GM19043 (cell line): Measurements from ENCODE around the gene NUBPL.
"Not testable (repeated sequence)": the region's sequence is repeated elsewhere in the genome, so short reads cannot be mapped to it uniquely, and the experiment has no call there.

Experiments
- ATAC-seq: cut with Tn5 transposase; IDR thresholded peaks from one replicate; pipeline ENCODE4 v1.9.1; 2021; ENCODE audit warnings: low read depth; ENCODE audit not compliant: unreplicated experiment

NUBPL gene

GRCh38 chr14:31660728-31661127, 99.5 kb downstream of the NUBPL start:
- no peak for ATAC-seq

DNA sequence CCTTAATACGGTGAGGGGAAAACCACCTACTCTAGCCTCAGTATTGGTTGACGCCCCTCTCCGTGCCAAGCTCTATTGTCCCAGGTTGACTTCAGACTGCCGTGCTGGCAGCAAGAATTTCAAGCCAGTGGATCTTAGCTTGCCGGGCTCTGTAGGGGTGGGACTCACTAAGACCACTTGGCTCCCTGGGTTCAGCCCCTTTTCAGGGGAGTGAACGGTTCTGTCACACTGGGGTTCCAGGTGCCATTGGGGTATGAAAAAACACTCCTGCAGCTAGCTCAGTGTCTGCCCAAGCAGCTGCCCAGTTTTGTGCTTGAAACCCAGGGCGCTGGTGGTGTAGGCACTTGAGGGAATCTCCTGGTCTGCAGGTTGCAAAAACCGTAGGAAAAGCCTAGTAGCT, 107.1 kb downstream of the NUBPL start:
- no peak for ATAC-seq

DNA sequence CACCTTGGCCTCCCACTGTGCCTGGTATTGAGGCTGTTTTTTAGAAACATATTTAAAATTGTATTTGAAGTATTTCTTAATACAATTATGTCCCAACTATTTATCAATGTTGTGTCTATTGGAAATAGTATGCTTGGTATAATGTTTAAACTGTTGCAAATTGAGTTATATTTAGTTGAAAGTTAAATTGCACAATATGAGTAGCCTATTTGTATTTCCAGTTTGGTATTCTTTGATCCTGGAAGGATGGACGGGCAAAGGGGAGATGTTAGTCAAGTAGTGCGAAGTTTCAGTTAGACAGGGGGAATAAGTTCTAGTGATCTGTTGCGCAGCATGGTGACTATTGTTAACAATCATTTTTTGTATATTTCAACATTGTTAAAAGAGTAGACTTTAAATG, 111.5 kb downstream of the NUBPL start:
- no peak for ATAC-seq

DNA sequence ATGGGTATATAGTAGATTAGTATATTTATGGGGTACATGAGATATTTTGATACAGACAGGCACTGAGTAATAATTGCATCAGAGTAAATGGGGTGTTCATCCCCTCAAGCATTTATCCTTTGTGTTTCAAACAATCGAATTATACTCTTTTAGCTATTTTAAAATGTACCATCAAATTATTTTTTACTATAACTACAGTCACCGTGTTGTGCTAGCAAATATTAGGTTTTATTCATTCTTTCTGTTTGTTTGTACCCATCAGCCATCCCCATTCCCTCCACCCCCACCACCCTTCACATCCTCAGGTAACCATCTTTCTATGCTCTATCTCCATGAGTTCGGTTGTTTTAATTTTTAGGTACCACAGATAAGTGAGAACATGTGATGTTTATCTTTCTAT, 115.8 kb downstream of the NUBPL start:
- no peak for ATAC-seq

DNA sequence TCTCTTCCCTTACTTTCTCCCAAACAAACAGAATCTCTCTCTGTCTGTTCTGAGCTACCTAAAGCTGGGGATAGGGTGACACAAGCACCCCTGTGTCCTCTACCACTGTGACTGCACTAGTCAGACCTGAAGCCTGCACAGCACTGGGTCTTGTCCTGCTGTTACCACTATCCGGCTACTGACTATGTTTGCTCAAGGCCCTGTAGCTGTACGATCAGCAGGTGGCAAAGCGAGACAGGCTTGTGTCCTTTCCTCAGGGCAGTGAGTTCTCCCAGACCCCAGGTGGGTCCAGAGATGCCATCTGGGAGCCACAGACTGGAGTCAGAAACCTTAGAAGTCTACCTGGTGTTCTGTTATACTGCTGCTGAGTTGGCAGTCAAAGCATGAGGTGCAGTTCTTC, 116.4 kb downstream of the NUBPL start:
- no peak for ATAC-seq

DNA sequence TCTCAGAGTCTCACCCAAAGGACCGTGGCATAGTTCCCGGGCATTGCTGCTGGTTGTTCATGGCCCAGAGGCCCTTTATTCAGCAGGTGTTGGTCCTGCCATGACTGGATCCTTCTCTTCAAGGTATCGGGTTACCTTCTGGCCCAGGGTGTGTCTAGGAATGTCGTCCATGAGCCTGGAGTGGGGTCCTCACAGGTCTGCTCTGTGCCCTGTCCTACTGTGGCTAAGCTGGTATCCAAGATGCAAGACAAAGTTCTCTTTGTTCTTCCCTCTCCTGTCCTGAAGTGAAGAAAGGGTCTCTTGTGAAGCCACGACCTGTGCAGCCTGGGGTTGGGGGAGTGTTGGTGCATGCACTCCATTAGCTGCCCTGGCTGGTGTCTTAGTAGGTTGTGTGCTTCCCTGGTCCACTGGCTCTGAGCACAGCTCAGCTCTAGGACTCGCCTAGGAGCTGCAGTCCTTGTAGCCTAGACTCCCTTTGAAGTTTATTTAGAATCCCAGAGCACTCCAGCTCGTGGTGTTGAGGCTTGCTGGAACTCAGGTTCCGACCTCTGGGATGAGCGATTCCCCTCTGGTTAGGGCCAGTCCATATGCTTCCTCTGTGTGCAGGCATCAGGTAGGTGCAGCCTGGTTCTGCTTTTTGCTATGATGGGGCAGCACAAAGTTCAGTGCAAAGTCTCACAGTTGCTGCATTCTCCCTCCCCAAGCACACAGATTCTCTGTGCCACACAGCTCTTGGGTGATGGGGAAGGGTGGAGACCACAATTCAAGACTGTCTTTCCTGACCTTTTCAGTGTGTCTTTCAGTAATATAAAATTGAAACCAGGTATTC, 117.4 kb downstream of the NUBPL start:
- ATAC-seq = no peak

DNA sequence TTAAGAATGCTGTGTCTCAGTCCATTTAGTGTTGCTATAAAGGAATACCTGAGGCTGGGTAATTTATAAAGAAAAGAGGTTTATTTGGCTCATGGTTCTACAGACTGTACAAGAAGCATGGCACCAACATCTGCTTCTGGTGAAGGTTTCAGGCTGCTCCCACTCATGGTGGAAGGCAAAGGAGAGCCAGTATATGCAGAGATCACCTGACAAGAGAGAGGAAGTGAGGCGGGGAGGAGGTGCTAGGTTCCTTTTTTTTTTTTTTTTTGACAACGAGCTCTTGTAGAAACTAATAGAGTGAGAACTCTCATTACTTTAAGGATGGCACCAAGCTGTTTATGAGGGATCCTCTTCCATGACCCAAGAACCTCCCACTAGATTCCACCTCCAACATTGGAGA, 121.6 kb downstream of the NUBPL start:
- ATAC-seq = no peak

GRCh38 chr14:31687726-31688125, 126.5 kb downstream of the NUBPL start:
- no peak for ATAC-seq

DNA sequence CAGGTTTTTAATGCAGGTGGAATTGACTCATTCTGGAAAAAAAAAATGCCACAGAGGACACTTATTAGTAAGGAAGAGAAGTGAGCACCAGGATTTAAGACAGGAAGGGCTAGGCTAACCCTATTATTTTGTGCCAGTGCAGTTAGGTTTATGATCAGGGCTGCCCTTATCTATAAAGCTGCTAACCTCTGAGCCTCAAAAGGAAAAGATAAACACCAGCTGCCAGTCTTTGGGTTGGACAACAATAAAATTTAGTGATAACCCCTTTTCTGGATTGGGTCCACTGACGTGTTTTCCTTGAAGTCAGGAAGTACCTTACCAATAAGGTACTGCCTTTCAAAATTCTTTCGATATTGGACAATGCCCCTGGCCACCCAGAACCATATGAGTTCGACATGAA, 128.9 kb downstream of the NUBPL start:
- ATAC-seq = no peak

DNA sequence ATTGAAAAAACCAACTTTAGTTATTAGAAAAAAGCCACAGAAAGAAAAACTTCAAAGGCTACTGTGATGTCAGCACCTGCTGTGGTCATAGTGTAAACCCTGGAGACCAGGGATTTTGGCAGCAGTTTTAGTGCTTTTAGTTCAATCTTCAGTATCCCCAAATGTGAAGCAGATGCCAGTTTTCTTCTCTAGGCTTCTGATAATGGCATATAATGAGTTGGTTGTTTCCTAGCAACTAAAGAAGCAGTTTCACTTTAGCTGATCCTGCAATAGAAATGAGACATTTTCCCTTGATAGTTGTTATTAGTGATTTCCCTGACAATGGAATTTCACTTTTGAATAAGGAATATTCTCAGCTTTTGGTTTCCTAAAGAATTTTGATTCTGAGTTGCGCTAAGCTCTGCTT, 131.2 kb downstream of the NUBPL start:
- ATAC-seq = no peak

- ATAC-seq = no peak
These were observed 135.2 kb downstream of the NUBPL start for GRCh38 chr14:31696378-31696777.

DNA sequence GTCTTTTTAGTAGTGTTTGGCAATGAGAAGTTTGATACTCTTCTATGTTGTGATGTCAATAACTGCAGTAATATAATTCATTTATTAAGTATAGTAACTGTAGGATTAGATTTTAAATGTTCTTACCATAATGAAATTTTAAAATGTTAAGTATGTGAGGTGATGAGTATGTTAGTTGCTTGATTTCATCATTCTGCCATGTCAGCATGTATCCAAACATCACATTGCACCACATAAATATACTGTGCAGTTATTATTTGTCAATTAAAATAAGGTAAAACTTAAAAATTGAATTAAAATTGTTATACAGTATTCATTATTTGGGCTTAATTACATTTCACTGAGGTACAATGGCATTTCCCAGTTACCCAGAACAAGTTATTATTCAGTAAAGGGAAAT, 138.6 kb downstream of the NUBPL start:
- ATAC-seq = no peak

DNA sequence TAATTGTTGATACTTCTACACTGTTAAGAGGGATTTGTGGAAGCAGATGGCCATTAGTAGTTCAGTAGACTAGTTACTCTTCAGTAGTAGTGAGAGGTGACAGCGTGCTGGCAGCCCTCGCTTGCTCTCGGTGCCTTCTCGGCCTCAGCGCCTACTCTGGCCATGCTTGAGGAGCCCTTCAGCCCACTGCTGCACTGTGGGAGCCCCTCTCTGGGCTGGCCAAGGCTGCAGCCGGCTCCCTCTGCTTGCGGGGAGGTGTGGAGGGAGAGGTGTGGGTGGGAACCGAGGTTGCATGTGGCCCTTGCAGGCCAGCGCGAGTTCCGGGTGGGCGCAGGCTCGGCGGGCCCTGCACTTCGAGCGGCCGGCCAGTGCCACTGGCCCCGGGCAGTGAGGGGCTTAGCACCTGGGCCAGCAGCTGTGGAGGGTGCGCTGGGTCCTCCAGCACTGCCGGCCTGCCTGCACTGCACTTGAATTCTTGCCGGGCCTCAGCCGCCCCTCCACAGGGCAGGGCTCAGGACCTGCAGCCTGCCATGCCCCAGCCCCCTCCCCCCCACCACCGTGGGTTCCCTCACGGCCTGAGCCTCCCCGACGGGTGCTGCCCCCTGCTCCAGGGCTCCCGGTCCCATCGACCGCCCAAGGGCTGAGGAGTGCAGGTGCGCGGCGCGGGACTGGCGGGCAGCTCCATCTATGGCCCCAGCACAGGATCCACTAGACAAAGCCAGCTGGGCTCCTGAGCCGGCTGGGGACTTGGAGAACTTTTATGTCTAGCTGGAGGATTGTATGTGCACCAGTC, 139.3 kb downstream of the NUBPL start:
- no peak for ATAC-seq

GRCh38 chr14:31702130-31702529, 140.9 kb downstream of the NUBPL start:
- ATAC-seq = no peak

DNA sequence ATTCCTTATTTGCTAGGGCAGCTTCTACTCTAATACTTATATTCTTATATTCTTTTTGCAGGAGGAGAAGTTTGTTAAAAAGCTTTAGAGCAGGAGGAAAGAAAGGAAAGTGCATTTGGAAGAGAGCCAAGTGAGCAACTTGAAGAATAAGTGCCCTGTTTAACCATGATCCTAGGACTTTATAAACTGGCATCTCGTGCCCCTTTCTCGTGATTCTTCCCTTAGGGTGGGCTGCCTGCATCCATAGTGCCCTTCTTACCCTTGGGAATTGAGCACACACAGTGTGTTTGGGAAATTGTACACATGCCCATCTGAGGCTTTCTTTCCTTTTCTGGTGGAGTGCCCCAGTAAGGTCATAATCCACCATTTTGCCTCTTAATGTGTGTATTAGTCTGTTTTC, 141.9 kb downstream of the NUBPL start:
- ATAC-seq = no peak

- ATAC-seq = no peak
These were observed 144.5 kb downstream of the NUBPL start for GRCh38 chr14:31705731-31706130.

DNA sequence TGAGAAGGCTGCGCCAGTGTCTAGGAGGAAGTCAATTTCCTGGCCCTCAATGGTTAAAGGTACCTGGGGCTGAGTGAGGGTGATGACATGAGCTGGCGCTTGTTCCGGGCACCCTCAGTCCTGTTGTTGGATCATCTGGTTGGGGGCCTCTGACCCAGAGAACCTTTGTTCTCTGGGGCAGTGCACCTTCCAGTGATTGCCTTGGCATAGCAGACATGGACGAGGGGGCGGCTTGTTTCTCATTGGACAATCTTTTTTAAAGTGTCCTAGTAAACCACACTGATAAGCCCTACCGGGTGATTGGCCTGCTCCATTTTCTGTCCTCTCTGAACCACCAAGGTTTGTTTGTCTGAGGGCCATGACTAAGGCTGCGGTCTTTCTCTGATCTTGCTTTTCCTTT, 147.5 kb downstream of the NUBPL start:
- ATAC-seq = not testable (repeated sequence)

DNA sequence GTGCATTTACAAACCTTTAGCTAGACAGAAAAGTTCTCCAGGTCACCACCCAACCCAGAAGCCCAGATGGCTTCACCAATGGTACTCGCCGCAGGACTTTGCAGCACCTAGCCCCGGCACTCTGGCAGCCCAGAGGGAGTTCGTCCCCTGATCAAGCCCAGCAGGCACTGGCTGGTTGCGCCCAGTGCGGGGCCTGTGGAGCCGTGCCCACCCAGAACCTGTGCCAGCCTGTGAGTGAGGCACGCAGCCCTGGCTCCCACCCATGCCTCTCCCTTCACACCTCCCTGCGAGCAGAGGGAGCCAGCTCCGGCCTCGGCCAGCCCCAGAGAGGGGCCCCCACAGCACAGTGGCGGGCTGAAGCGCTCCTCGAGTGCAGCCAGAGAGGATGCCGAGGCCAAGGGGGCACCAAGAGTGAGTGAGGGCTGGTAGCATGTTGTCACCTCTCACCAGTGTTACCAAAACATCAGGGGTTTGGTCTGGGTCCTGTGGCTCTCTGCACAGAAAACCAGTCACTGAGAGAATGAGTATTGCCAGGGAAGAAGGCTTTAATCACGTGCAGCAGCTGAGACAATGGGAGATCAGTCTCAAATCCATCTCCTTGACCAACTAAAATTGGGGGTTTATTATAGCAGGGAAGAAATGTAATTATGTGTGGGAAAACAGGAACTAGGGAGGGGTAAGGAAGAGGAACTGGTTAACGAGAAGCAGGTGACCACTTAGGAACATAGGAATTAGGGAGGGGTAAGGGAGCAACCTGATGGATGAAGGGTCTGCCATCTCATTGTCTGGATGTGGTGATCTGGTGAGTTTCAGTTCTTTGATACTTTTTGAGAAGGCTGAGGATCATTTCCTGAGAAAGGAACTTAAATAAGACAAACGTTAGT, 151.3 kb downstream of the NUBPL start:
- ATAC-seq = no peak

GRCh38 chr14:31716208-31716607, 155.0 kb downstream of the NUBPL start:
- no peak for ATAC-seq

DNA sequence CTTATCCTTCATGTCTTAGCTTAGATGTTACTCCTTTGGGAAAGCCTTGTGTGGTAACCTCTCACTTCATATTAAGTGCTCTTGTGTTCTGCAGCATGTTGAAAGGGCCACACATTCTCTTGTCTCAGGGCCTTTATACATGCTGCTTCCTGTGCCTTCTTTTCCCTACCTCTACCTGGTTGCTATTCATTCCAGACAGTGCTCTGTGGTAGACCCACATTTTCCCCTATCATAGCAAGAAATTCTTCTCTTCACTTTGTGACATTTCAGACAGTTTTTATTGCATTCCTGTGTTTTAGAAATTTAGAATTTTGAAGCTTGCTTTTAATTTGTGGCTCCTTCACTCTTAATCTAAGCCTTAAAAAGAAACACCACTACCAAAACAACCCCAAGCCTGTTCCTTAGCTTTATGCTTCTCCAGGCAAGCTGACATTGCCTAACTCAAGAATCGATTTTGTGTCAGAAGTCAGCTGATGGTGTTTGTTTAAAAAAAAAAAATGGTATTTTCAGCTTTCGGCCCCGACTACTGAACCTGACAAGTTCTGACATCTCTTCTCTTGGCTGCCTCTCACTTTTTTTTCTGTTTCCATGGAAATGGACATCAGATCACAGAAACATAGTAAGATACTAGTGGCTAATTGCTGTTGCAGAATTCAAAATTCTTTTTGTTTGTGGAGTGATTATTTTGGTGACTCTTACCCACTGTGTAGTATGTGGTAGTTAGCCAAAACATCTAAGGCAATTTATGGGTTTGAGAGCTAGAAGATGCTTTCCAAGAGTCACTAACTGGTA, 156.3 kb downstream of the NUBPL start:
- no peak for ATAC-seq
